Astrocyte of the spinal cord (primary cell): ENCODE data around the gene OR5AN1.
"Not testable (repeated sequence)": the region's sequence is repeated elsewhere in the genome, so short reads cannot be mapped to it uniquely, and the experiment has no call there.

Experiments
- DNase-seq: peaks from one replicate; pipeline ENCODE4 v3.0.0; 2011; ENCODE audit warnings: low read depth, low spot score
- H3K4me3 ChIP-seq: 2 replicates; pipeline ENCODE4 v1.5.1; 2011; ENCODE audit warnings: low read depth, mild to moderate bottlenecking, low read length, moderate library complexity
- CTCF ChIP-seq: IDR thresholded peaks from 2 replicates; pipeline ENCODE4 v1.5.1; 2012; ENCODE audit warnings: low read depth, mild to moderate bottlenecking, low read length, inconsistent platforms
- in situ Hi-C: cut with HindIII; loops from 2 replicates; pipeline ENCODE4 v1.10.0; 2017; ENCODE audit warnings: low sequenced_read_pairs

The OR5AN1 gene

GRCh38 chr11:59358020-59358419 is 675 bp upstream of the OR5AN1 start:
- TF ChIP-seq CTCF: no peak
- no peak for DNase-seq
- in situ Hi-C loops: no loop called here
- H3K4me3 ChIP-seq: no peak overlapping the region

GRCh38 chr11:59365232-59366018 is 6.7 kb downstream of the OR5AN1 start:
- no peak for DNase-seq
- in situ Hi-C loops: no loop called here
- TF ChIP-seq CTCF: no peak
- H3K4me3 ChIP-seq: no peak overlapping the region

- DNase-seq: no peak
- in situ Hi-C loops: no loop called here
- TF ChIP-seq CTCF: no peak
- H3K4me3 ChIP-seq: no peak overlapping the region
These were observed 9.7 kb downstream of the OR5AN1 start for GRCh38 chr11:59368238-59369022.

- in situ Hi-C loops, H3K4me3 ChIP-seq, DNase-seq: not testable (repeated sequence)
These were observed 13.6 kb downstream of the OR5AN1 start for GRCh38 chr11:59372324-59372723.

GRCh38 chr11:59380263-59381059 is 21.8 kb downstream of the OR5AN1 start:
- in situ Hi-C loops: no loop called here
- H3K4me3 ChIP-seq: no peak overlapping the region
- DNase-seq: no peak
- no peak for TF ChIP-seq CTCF

- DNase-seq: no peak
- in situ Hi-C loops: no loop called here
- TF ChIP-seq CTCF: no peak
- H3K4me3 ChIP-seq: no peak overlapping the region
These were observed 35.5 kb downstream of the OR5AN1 start for GRCh38 chr11:59394186-59394585.
